ENCODE results near the gene DUSP18.

Gene DUSP18

DNA sequence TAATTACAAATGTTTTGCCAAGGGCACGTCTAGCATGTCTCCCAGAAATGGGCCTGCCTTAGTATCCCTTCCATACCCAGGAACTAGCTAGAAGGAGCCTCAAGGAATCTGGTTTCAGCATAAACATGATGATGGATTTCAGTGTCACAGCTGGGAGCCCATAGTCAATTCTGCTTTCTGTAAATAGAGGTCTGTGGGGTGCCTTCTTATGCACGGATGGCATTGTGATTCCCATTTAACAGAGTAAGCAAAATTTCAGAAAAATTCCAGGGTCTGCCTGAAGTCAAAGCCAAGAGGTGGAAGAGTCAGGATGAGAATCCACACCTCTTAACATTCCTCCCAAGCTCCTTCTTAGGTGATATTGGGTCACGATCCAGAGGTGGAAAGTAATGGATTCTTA is 12.1 kb downstream of the DUSP18 start:
- no peaks in the 10 kb centered on the region for H3K4me1 ChIP-seq (ENCODE audit: control insufficient read depth, insufficient read depth, low read length)
- no peaks in the 10 kb centered on the region for H3K36me3 ChIP-seq (ENCODE audit: control insufficient read depth in 2 of 2, insufficient read depth in 2 of 2, low read length in 2 of 2)
- H3K27ac ChIP-seq (ENCODE audit: low read length) = no peak overlapping the region
- no peaks in the 10 kb centered on the region for H3K27me3 ChIP-seq (ENCODE audit: control insufficient read depth in 1 of 2, insufficient read depth in 2 of 2, low read length in 2 of 2)
- H3K4me3 ChIP-seq (ENCODE audit: low read length in 2 of 2) = no peak overlapping the region
- no peak overlapping the region for H3K9ac ChIP-seq (ENCODE audit: low read length in 2 of 2)
- no peaks in the 10 kb centered on the region for H3K9me3 ChIP-seq (ENCODE audit: control insufficient read depth in 2 of 2, low read length in 2 of 2)

DNA sequence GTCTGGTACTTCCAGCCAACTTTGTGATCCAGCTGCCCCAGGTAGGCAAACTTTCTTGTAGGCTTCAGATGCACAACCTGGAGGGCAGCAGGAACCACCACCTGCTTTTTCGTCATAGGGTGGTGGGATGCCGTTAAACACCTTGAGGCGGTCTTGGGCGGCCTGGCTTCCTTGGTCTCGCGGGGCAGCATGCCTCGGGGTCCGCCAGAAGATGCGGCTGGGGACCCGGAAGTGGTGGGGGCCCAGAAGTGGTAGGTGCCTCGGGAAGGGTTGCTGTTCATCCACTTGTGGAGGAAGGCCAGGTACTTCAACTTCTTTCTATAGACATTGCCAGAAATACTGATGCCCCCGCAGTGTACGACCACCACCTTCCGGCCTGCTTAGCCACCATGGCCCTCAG is 13.3 kb downstream of the DUSP18 start:
- Histone ChIP-seq H3K4me1 (ENCODE audit: control insufficient read depth, insufficient read depth, low read length) (no peaks in the 10 kb centered on the region), H3K4me3 (ENCODE audit: low read length in 2 of 2) (no peak overlapping the region), H3K9me3 (ENCODE audit: control insufficient read depth in 2 of 2, low read length in 2 of 2) (no peaks in the 10 kb centered on the region), H3K27ac (ENCODE audit: low read length) (no peak overlapping the region), H3K36me3 (ENCODE audit: control insufficient read depth in 2 of 2, insufficient read depth in 2 of 2, low read length in 2 of 2) (no peaks in the 10 kb centered on the region), H3K9ac (ENCODE audit: low read length in 2 of 2) (no peak overlapping the region), H3K27me3 (ENCODE audit: control insufficient read depth in 1 of 2, insufficient read depth in 2 of 2, low read length in 2 of 2) (no peaks in the 10 kb centered on the region)

DNA sequence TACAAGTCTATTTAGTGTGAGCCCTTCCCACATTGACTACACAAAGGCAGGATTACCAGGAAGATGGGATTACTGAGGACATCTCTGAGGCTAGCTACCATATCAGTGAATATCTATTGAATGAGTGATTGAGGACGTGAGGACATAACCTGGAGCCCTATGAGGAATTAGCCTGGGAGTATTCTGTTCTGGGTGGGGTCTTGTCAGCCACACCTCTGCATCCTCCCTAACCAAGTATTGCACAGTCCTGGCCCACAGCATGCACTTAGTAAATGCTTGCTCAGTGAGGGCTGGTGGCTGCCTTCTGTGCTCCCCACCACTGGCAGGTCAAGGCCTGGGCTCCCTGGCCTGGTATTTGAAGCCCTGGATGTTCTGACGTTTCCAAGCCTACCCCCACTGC is 14.8 kb downstream of the DUSP18 start:
- H3K4me3 ChIP-seq (ENCODE audit: low read length in 2 of 2) = no peak overlapping the region
- no peaks in the 10 kb centered on the region for H3K27me3 ChIP-seq (ENCODE audit: control insufficient read depth in 1 of 2, insufficient read depth in 2 of 2, low read length in 2 of 2)
- no peak overlapping the region for H3K27ac ChIP-seq (ENCODE audit: low read length)
- H3K9ac ChIP-seq (ENCODE audit: low read length in 2 of 2) = no peak overlapping the region
- no peaks in the 10 kb centered on the region for H3K36me3 ChIP-seq (ENCODE audit: control insufficient read depth in 2 of 2, insufficient read depth in 2 of 2, low read length in 2 of 2)
- no peaks in the 10 kb centered on the region for H3K4me1 ChIP-seq (ENCODE audit: control insufficient read depth, insufficient read depth, low read length)
- no peaks in the 10 kb centered on the region for H3K9me3 ChIP-seq (ENCODE audit: control insufficient read depth in 2 of 2, low read length in 2 of 2)

DNA sequence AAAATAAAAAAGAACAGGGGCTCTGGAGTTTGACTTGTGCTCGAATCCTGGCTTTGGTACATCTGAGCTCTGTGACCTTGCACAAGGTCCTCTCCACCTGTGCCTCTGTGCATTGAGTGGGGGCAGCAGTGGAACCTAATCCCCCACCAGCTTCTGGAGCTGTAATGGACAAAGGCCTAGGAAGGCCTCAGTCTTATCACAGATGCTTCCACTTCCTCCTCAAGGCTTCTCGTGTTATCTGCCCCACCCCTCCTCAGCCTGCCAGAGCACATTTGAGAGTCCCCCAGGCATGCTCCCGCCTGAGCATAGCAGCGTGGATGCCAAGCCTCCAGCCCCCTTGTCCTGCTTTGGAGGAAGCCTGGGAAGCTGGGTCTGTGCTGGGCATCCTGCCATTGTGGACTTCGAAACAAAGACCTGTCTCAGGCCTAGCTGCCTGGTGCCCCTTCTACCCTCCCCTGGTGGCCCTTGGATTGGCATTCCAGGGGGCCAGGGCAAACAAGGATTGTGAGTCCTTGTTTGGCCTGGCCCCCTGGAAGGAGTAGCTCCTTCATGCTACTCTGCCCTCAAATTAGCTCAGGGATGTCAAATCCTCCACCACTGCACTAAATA is 17.1 kb downstream of the DUSP18 start:
- H3K27me3 ChIP-seq (ENCODE audit: control insufficient read depth in 1 of 2, insufficient read depth in 2 of 2, low read length in 2 of 2) = no peaks in the 10 kb centered on the region
- H3K9me3 ChIP-seq (ENCODE audit: control insufficient read depth in 2 of 2, low read length in 2 of 2) = no peaks in the 10 kb centered on the region
- H3K4me3 ChIP-seq (ENCODE audit: low read length in 2 of 2) = no peak overlapping the region
- H3K27ac ChIP-seq (ENCODE audit: low read length) = no peak overlapping the region
- no peaks in the 10 kb centered on the region for H3K36me3 ChIP-seq (ENCODE audit: control insufficient read depth in 2 of 2, insufficient read depth in 2 of 2, low read length in 2 of 2)
- no peak overlapping the region for H3K9ac ChIP-seq (ENCODE audit: low read length in 2 of 2)
- H3K4me1 ChIP-seq (ENCODE audit: control insufficient read depth, insufficient read depth, low read length) = no peaks in the 10 kb centered on the region

DNA sequence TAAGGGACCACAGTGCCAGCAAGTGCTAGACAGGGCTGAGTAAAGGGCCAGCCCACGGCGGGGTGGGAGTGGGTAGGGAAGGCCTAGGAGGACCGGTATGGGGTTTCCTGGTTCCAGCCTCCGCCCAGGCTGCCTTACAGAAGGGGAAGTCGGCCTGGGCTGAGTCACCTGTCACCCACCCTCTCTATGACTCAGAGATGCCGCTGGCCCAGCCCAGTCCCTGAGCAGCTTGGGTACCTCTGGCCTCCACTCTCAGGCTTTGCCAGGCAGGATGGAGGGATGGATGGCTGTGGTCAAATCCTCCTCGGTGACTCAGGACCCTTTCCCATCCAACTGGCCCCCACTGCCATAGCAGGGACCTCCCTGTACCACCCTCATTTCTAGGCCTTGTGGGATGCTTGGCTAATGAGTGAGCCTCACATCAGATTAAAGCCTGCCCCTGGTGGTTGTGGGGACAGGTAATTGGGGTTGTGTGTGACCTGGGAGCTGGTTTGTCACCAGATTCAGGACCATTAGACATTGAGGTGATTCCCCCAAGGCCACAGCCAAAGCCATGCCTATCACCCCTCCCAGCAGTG is 18.2 kb downstream of the DUSP18 start:
- H3K4me3 ChIP-seq (ENCODE audit: low read length in 2 of 2) = no peak overlapping the region
- no peak overlapping the region for H3K9ac ChIP-seq (ENCODE audit: low read length in 2 of 2)
- H3K36me3 ChIP-seq (ENCODE audit: control insufficient read depth in 2 of 2, insufficient read depth in 2 of 2, low read length in 2 of 2) = no peaks in the 10 kb centered on the region
- no peaks in the 10 kb centered on the region for H3K4me1 ChIP-seq (ENCODE audit: control insufficient read depth, insufficient read depth, low read length)
- H3K9me3 ChIP-seq (ENCODE audit: control insufficient read depth in 2 of 2, low read length in 2 of 2) = no peaks in the 10 kb centered on the region
- no peak overlapping the region for H3K27ac ChIP-seq (ENCODE audit: low read length)
- no peaks in the 10 kb centered on the region for H3K27me3 ChIP-seq (ENCODE audit: control insufficient read depth in 1 of 2, insufficient read depth in 2 of 2, low read length in 2 of 2)

DNA sequence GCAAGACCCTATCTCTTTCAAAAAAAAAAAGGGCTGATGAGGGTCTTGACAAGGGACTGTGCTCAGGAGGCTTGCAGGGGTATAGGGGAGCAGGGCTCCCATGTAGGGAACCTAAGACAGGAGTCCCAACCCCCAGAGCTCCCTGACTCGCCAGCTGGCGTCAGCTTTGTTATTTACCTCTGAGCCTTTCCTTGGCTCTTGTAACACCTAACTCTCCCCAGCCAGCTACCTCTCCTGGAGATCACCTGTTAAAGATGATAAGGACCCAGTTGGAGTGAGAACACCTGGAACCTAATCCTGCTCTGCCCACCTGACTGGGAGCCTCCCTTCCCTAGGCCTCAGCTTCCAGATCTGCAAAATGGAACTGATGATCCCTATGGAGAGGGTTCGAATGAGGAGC is 18.9 kb downstream of the DUSP18 start:
- Histone ChIP-seq H3K27ac (ENCODE audit: low read length) (no peak overlapping the region), H3K36me3 (ENCODE audit: control insufficient read depth in 2 of 2, insufficient read depth in 2 of 2, low read length in 2 of 2) (no peaks in the 10 kb centered on the region), H3K9me3 (ENCODE audit: control insufficient read depth in 2 of 2, low read length in 2 of 2) (no peaks in the 10 kb centered on the region), H3K27me3 (ENCODE audit: control insufficient read depth in 1 of 2, insufficient read depth in 2 of 2, low read length in 2 of 2) (no peaks in the 10 kb centered on the region), H3K4me3 (ENCODE audit: low read length in 2 of 2) (no peak overlapping the region), H3K4me1 (ENCODE audit: control insufficient read depth, insufficient read depth, low read length) (no peaks in the 10 kb centered on the region), H3K9ac (ENCODE audit: low read length in 2 of 2) (no peak overlapping the region)

DNA sequence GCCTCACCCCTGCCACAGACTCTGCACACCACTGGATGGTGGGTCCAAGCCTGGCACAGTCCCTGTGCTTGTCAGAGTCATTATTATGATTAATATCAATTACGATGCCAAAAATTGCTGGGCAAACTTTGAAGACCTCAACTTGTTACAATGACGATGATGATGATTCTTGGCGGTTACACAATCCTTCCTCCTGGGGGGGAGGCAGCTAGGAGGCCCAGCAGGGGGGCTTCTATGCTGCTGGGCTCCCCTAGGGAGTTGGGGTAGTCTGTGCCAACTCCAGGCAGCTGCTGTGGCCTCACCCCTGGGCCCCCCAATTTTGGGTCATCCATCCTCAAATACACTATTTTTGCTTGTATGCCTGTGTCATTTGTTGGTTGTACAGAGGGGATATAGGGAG is 20.1 kb downstream of the DUSP18 start:
- Histone ChIP-seq H3K36me3 (ENCODE audit: control insufficient read depth in 2 of 2, insufficient read depth in 2 of 2, low read length in 2 of 2) (no peaks in the 10 kb centered on the region), H3K9ac (ENCODE audit: low read length in 2 of 2) (no peak overlapping the region), H3K4me3 (ENCODE audit: low read length in 2 of 2) (no peak overlapping the region), H3K4me1 (ENCODE audit: control insufficient read depth, insufficient read depth, low read length) (no peaks in the 10 kb centered on the region), H3K27me3 (ENCODE audit: control insufficient read depth in 1 of 2, insufficient read depth in 2 of 2, low read length in 2 of 2) (no peaks in the 10 kb centered on the region), H3K9me3 (ENCODE audit: control insufficient read depth in 2 of 2, low read length in 2 of 2) (no peaks in the 10 kb centered on the region), H3K27ac (ENCODE audit: low read length) (no peak overlapping the region)

DNA sequence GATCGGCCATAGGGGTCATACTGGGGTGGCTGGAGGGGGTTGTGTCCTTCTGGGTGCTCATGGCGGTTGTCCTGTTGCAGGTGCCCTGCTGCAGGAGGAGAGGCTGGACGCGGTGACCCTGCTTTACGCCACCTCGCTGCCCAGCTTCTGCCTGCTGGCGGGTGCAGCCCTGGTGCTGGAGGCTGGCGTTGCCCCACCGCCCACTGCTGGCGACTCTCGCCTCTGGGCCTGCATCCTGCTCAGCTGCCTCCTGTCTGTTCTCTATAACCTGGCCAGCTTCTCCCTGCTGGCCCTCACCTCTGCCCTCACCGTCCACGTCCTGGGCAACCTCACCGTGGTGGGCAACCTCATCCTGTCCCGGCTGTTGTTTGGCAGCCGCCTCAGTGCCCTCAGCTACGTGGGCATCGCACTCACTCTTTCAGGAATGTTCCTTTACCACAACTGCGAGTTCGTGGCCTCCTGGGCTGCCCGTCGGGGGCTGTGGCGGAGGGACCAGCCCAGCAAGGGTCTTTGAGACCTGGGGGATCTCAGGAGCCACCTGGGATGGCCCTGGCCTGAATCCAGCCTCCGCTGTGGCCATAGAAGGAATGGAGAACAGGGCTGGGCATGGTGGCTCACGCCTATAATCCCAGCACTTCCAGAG is 21.0 kb downstream of the DUSP18 start:
- no peaks in the 10 kb centered on the region for H3K9me3 ChIP-seq (ENCODE audit: control insufficient read depth in 2 of 2, low read length in 2 of 2)
- no peaks in the 10 kb centered on the region for H3K27me3 ChIP-seq (ENCODE audit: control insufficient read depth in 1 of 2, insufficient read depth in 2 of 2, low read length in 2 of 2)
- H3K9ac ChIP-seq (ENCODE audit: low read length in 2 of 2) = no peak overlapping the region
- no peak overlapping the region for H3K27ac ChIP-seq (ENCODE audit: low read length)
- no peaks in the 10 kb centered on the region for H3K4me1 ChIP-seq (ENCODE audit: control insufficient read depth, insufficient read depth, low read length)
- H3K4me3 ChIP-seq (ENCODE audit: low read length in 2 of 2) = no peak overlapping the region
- H3K36me3 ChIP-seq (ENCODE audit: control insufficient read depth in 2 of 2, insufficient read depth in 2 of 2, low read length in 2 of 2) = no peaks in the 10 kb centered on the region

DNA sequence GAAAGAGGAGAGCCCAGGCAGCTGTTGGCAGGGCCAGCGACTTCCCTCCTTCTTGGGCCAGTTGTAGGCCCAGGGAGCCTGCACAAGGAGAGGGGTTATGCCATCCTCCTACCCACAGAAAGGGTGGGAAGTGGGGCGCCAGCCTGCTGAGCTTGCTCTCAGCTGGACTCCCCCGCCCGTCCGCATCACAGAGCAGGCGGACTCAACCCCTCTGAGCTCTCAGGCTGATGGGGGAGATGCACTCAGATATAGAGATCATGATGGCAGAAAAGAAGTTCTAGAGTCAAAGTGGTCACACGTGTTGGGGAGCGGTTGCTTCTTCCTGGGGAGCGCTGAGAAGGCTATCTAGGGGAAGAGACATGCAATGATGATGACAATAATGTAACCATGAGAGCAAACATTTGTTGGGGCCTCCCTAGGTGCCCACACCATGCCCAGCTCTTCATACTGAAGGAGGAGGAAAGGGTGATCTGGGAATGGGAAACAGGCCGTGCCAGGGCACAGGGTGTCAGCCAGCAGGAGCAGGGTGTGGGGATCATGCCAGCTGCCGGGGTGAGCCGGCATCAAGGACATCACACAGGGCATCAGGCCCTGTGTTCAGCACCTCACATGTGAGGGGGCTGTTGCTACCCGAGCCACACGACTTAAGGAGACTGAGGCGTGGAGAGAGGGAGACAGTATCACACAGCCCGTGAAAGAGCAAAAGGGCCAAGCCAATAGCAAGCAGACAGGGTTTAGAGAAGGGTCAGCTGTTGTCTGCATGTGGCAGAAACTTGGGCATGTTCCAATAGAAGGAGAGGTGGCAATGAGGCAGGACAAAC is 24.4 kb downstream of the DUSP18 start:
- Histone ChIP-seq H3K27me3 (ENCODE audit: control insufficient read depth in 1 of 2, insufficient read depth in 2 of 2, low read length in 2 of 2) (no peaks in the 10 kb centered on the region), H3K4me3 (ENCODE audit: low read length in 2 of 2) (no peak overlapping the region), H3K9me3 (ENCODE audit: control insufficient read depth in 2 of 2, low read length in 2 of 2) (no peaks in the 10 kb centered on the region), H3K27ac (ENCODE audit: low read length) (no peak overlapping the region), H3K9ac (ENCODE audit: low read length in 2 of 2) (no peak overlapping the region), H3K4me1 (ENCODE audit: control insufficient read depth, insufficient read depth, low read length) (no peaks in the 10 kb centered on the region), H3K36me3 (ENCODE audit: control insufficient read depth in 2 of 2, insufficient read depth in 2 of 2, low read length in 2 of 2) (no peaks in the 10 kb centered on the region)

DNA sequence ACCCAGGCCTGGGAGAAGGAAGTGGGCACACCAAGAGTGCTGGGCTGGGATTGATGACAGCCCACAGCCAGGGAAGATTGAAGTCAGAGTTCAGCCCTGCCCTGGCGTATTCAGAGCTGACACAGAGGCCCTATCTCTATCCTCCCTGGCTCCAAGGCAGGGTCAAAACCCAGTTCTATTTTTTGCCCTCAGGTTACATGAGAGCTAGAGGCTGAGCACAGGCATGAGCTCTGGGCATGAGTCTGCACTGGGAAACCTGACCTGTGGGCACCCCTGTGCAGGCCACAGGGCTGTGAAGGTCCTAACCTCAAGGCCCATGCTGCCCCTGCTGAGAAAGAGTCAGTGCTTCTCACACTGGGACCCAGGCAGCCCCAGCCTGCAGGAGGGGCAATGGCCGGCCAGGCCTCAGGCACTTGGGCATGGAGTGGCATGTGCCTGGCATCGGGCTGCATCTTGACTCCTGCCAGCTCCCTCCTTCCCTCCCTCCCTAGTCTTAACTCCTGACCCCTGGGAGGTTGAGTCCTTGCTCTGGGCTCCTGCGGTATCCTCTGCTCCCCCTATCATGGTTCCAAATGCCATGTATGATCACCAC is 26.7 kb downstream of the DUSP18 start:
- Histone ChIP-seq H3K27me3 (ENCODE audit: control insufficient read depth in 1 of 2, insufficient read depth in 2 of 2, low read length in 2 of 2) (no peaks in the 10 kb centered on the region), H3K27ac (ENCODE audit: low read length) (no peak overlapping the region), H3K9ac (ENCODE audit: low read length in 2 of 2) (no peak overlapping the region), H3K36me3 (ENCODE audit: control insufficient read depth in 2 of 2, insufficient read depth in 2 of 2, low read length in 2 of 2) (no peaks in the 10 kb centered on the region), H3K4me1 (ENCODE audit: control insufficient read depth, insufficient read depth, low read length) (peaks cover 19% of the 10 kb centered on the region), H3K4me3 (ENCODE audit: low read length in 2 of 2) (no peak overlapping the region), H3K9me3 (ENCODE audit: control insufficient read depth in 2 of 2, low read length in 2 of 2) (no peaks in the 10 kb centered on the region)

Data from stomach smooth muscle (tissue), 2 donors.